Mucosa of gallbladder (tissue), 1 donor: Measurements from ENCODE around the gene NFATC3. TPM values are rescaled to one million over a fixed set of nuclear protein-coding genes. Genes with fewer than 3 reads are reported as not detected.
"Not testable (repeated sequence)": the region's sequence is repeated elsewhere in the genome, so short reads cannot be mapped to it uniquely, and the experiment has no call there.

Experiments used
- DNase-seq: peaks from one replicate; pipeline ENCODE4 v3.0.0-alpha.2; 2020; ENCODE audit warnings: low spot score
- total RNA-seq: library from RNA; stranded (reverse); gene quantifications from one replicate; pipeline ENCODE4 v1.2.1, GENCODE V29; 2021
- donor health status: DM: no; HTN: no; CAD: no.

Gene NFATC3
- total RNA-seq, 1 donor from 2014 or later, result 46.5 TPM

DNA sequence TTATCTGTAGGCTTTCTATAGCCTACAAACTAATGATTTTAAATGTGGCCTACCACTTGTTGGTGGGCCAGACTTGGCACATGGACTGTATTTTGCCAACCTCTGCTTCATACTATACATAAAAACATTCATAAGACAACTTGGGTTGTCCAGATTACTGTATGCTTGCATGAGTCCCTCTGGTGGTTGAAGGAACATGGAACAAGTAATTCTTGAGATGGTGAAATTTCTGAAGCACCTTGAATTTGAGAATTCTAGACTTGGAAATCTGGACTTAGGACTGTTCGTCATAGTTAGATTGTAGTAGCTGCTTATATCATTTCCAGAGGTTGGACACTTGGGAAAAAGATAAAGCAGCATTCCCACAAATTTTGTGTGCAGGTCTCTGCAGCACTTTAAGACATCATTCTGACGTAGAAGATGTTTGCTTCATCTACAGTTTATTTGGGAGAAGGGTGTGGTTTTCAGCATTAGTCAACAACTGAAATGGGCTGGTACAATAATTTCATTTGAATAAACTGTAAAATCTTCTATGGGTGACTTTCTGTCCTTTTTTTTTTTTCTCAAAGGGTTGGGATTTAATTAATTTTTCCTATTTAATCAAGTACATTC, 31.2 kb downstream of the NFATC3 start:
- no peak for DNase-seq

DNA sequence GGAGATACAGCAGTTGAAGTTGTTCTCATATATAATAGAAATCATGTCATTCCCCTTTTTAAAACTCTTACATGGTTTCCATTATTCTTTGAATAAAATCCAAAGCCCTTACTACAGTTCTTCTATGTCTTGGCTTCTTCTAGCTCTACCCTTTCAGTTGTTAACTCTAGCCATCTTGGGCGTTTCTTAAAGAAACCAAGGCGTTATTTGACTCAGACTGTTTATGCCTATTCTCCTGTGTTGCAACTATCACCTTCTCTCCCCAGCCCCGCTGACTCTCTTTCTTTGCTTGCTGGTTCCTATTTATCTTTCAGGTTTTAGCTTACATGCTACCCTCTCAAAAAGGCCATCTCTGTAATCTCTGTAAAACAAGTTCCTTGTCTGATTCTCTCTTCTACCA, 32.7 kb downstream of the NFATC3 start:
- DNase-seq, result no peak

DNA sequence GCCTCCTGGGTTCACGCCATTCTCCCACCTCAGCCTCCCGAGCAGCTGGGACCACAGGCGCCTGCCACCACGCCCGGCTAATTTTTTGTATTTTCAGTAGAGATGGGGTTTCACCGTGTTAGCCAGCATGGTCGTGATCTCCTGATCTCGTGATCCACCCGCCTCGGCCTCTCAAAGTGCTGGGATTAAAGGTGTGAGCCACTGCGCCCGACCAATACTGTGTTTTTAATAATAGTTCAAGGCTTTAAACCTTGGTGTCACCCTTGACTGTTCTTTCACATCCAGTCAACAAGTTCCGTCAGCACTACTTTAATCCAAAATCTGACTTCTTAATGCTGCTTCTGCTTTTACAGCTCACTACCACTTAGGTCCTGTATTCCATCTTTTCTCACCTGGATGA, 33.8 kb downstream of the NFATC3 start:
- DNase-seq, result not testable (repeated sequence)

DNA sequence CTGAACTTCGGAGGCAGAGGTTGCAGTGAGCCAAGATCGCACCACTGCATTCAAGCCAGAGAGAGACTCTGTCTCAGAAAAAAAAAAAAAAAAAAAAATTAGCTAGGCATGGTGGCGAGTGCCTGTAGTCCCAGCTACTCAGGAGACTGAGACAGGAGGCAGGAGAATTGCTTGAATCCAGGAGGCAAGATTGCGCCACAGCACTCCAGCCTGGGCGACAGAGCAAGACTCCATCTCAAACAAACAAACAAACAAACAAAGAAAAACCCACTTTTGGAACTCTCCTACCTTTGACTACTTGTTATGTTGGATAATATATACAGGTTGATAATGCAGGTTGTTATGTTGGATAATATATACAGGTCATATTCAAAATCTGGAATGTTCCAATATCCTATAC, 35.3 kb downstream of the NFATC3 start:
- not testable (repeated sequence) for DNase-seq

DNA sequence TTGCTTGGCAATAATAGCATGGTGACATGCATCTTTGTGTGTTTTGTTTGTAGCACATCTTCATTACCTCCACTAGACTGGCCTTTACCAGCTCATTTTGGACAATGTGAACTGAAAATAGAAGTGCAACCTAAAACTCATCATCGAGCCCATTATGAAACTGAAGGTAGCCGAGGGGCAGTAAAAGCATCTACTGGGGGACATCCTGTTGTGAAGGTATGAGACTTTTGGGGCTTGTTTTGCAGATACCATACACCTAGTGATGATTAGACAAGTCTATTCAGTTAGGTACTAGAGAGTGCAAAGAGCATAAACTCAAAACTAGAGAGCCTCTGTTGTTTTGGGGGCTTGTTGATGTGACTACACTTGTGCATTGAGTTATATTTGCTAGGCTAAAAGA, 41.2 kb downstream of the NFATC3 start:
- no peak for DNase-seq

DNA sequence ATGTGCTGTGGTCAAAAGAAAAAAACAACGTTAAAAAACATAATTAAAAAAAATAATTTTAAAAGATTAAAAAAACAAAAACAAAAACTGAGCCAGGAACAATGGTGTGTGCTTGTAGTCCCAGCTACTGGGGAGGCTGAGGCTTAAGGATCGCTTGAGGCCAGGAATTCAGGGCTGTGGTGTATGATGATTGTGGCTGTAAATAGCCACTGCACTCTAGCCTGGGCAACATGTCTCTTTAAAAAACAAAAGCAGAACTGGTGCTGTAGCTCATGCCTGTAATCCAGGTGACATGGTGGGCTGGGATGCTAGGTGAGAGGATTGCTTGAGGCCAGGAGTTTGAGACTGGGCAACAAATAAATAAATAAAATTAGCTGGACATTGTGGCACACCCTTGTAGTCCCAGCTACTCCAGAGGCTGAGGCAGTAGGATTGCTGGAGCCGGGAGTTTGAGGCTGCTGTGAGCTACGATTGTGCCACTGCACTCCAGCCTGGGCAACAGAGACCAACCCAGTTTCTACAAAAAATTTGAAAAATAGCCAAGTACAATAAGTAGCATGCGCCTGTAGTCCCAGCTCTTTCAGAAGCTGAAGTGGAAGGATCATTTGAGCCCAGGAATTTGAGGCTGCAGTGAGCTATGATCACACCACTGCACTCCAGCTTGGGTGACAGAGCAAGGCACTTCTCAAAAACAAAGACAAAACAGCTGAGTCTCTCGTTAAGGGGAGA, 43.6 kb downstream of the NFATC3 start:
- DNase-seq, result no peak

DNA sequence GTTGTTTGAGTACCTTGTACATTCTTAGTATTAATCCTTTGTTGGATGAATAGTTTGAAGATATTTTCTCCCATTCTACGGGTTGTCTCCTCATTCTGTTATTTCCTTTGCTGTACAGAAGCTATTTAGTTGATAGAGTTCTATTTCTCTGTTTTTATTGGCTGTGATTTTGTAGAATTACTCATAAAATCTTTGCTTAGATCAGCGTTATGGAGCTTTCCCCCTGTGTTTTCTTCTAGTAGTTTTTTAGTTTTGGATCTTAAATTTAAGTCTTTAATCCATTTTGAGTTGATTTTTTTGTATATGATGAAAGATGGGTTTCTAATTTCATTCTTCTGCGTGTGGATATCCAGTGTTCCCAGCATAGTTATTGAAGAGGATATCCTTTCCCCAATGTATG, 45.4 kb downstream of the NFATC3 start:
- DNase-seq, result no peak

DNA sequence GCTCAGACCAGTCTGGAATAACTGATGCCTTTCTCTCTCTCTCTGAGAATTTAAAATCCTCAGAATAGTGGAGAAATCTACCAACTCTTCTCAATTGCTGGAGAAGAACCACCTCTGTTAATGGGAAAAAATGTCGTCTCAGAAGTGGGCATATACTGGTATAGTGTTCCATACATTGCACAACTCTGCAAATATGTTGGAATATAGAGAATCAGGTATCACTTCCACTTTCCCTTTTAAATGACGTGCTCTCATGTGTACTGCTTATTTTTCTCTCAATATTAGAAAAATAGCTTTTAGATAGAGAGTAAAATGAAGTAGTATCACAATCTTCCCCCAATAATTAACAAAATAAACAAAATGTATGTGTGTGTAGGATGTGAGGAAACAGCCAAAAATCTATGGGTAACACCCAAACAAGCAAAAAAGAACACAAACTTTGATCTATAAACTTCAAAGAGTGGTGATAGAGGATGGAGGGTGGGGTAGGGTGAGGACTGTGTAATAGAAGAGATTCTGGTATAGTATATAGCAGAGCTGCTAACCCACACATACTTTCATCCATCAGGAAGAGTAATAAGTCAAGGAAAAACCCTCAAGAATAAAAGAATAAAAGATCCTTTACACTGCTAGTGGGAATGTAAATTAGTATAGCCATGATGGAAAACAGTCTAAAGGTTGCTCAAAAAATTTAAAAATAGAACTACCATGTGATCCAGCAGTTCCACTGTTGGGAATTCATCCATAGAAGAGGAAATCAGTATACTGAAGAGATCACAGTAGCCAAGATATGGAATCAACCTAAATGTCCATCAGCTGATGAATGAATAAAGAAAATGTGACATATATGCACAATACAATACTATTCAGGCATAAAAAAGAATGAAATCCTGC, 46.9 kb downstream of the NFATC3 start:
- DNase-seq, result no peak

DNA sequence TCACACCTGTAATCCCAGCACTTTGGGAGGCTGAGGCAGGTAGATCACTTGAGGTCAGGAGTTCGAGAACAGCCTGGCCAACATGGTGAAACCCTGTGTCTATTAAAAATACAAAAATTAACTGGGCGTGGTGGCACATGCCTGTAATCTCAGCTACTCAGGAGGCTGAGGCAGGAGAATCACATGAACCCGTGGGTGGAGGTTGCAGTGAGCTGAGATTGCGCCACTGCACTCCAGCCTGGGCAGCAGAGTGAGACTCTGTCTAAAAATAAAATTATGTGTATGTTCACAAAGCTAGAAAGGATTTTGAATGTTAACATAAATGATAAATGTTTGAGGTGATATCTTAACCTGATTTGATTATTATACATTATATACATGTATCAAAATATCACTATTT, 47.8 kb downstream of the NFATC3 start:
- DNase-seq, result not testable (repeated sequence)

DNA sequence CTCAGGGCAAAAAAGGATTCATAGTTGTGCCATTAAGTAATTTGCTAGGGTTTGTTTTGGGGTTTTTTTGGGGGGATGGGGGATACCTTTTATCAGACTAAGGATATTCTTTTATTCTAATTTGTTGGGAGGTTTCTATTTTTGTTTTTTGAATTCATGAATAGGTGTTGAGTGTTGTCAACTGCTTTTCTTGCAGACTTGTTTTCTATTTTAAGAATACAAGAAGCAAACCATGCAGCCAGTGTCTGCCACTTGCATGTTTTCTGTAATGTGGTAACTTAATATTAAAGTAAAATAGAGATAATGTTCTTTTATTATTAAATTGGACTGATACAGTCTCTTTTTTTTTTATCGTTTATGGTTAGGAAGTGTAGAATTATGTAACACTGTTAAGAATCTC, 49.5 kb downstream of the NFATC3 start:
- no peak for DNase-seq

DNA sequence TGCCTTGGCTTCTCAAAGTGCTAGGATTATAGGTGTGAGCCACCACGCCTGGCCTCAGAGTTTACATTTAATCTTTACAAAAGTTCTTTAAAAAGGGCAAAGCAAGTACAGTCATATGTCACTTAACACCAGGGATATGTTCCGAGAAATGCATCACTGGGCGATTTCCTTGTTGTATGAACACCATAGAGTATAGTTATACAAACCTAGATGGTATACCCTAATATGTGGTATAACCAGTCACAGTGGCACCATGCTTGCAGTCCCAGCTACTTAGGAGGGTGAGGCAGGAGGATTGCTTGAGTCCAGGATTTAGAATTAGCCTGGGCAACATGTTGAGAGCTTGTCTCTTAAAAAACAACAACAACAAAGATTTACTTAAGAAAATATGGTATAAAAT, 51.3 kb downstream of the NFATC3 start:
- no peak for DNase-seq

DNA sequence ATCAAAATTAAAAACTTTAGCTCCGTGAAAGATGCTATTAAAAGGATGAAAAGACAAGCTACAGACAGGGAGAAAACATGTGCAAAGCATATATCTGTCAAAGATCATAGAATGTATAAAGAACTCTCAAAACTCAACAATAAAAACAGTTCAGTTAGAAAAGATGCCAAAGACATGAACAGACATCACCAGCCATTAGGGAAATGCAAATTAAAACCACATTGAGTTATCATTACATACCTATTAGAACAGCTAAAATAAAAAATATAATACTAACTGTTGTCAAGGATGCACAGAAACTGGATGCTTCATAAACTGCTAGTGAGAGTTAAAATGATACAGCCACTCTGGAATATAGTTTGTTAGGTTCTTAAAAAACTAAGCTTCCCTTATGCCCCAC, 58.8 kb downstream of the NFATC3 start:
- DNase-seq, result no peak

DNA sequence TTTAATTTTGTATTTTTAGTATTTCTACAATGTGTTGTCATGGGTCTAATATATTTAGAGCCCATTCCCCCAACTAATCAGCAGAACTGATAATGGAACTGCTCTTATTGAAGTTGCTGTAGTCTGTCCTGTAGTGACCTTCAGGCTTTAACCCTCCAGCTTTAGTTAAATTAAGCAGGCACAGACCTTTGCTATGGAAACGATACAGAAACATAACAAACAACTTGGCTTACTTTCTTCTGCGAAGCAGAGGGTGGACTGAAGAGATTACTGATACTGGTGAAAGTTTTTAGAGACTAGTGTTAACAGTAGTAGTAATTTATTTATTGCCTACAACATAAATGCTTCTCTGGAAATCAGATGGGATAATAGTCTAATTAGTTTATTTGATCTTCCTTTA, 61.4 kb downstream of the NFATC3 start:
- DNase-seq, result no peak

DNA sequence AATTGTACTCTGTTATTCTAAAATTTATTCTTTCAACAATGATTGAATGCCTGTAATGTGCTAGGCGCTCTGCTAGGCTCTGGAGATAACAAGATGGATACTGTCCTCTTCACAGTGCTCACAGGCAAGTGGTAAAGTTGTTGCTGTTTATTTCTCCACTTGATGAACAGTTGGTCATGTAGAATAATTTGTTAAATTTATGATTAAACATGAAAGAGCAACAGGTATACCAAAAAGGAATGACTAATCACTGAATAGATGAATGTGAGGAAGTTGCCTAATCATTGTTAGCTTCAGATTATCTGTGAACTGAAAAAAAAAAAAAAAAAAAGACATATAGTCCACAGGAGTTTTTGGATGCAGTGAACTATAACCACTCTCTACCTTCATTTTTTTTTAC, 62.3 kb downstream of the NFATC3 start:
- DNase-seq, result no peak

DNA sequence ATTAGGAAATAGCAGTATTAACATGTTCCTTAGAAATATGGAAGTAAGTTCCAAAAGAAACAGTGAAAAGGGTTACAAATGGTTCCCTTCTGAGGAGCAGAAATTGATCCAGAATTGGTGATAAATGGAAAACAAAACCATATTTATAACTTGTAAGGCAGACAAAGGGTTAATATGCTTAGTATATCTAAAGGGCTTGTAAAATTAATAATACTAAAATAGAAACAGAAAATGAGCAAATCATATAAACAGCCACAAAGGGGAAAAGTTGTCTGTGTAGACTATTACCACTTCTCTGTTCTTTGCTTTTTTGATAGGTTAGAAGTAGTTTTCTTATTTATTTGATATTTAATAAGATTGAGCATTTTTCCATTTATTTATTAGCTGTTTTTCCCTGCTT, 64.4 kb downstream of the NFATC3 start:
- no peak for DNase-seq

DNA sequence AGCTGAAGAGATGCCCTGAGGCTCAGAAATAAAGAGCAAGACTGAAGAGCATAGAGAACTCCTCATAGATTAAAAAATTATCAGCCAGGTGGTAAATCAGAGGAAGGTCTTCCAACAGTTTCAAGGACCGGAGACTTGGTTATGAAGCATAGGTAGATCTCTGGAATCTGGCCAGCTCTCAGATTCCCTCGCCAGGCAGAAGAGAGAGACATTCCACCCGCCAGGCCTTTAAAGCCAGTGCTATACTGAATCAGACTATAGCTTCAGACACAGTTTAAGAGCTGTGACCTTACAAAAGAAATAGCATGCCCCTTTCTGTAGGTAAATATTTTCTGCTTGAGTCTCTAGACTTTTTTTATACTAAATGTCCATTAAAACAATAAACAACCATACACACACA, 70.3 kb downstream of the NFATC3 start:
- no peak for DNase-seq

DNA sequence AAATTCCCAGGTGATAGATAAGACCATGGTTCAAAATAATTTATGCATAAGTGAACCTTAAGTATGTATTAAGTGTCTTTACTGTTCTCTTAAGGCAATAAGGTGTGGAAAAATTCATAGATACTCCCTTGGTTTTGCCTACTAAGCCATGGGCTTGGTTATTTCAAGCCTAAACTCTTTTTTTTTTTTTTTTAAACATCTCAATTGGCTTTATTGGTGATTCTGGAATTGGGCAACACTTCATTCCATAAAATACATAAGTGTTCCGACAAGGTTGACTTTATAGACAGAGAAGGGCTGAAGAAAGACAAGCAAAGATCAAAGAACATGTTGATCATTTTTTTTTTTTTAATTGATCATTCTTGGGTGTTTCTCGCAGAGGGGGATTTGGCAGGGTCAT, 77.2 kb downstream of the NFATC3 start:
- no peak for DNase-seq

DNA sequence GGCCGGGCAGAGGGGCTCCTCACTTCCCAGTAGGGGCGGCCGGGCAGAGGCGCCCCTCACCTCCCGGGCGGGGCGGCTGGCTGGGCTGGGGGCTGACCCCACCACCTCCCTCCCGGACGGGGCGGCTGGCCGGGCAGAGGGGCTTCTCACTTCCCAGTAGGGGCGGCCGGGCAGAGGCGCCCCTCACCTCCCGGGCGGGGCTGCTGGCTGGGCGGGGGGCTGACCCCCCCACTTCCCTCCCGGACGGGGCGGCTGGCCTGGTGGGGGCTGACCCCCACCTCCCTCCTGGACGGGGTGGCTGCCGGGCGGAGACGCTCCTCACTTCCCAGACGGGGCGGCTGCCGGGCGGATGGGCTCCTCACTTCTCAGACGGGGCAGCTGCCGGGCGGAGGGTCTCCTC, 78.1 kb downstream of the NFATC3 start:
- not testable (repeated sequence) for DNase-seq

DNA sequence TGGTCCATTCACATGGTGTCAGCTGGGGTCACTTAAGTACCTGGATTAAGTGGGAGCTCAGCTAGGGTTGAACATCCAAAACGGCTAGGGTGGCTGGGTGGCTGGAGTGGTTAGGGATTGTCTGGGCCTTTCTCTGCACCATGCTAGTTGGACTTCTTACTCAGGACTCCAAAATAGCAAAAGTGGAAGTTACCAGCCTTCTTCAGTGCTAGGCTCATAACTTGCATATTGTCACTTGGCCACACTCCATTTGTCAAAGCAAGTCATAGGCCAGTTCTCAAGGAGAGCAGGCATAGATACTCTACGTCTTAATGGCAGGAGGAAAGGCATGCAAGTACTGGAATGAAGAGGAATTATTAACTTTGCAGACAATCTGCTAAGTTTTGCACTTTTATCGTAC, 81.1 kb downstream of the NFATC3 start:
- no peak for DNase-seq

DNA sequence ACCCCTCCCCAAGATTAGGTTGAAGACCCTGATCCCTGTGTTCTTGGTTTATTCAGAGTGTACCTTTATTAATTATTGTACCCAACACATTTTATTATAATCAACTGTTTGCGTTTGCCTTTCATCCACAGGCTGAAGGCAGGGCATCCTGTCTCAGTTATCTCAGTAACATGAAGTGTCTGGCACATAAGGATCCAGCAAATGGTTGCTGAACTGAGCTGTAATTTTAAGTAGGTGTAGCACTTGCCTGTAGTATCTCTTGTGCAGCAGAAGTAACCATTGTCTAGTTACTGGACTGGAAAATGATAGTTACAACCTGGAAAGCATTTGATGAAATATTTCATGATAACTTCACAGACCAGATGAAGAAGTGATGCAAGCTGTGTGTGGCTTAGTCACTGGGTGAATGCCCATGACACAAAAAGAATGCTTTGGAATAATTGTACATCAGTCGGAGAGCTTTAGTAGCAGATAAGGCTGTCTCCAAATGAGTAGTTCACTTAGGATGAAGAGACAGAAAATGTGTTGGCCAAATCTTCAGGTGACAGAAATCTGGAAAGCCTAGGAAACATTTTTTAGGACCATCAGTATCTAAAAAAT, 94.1 kb downstream of the NFATC3 start:
- DNase-seq, result no peak

DNA sequence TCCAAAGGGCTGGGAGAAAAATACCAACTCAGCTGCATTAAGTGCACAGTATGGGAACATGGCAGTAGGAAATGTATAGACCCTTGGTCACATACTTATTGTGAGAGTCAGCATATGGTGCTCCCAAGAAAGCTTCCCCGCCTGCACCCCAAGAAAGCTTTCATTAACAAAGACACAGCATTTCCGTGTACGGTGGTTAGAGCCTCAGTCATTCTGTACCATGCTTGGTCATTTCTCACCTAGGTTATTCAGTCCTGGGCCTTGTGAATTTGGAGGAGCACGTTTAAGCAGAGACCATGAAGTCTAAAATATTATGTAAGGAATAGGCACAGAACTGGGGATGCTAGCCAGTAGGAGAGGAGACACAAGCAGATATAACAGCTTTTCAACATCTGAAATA, 94.7 kb downstream of the NFATC3 start:
- no peak for DNase-seq

DNA sequence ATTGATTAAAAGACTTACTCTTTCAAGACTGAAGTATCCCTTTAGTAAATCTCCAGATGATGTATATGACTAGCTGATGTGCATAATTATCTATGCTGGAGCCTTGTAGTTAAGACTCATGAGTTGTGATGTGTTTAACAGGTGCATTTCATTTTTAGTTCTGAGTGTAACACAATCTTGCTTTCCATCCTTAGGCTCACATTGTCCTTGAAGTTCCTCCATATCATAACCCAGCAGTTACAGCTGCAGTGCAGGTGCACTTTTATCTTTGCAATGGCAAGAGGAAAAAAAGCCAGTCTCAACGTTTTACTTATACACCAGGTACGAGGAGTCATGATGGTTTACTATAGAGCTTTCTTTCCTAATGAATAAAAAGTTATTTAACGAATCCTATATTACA, 97.9 kb downstream of the NFATC3 start:
- DNase-seq, result no peak
